Aorta (tissue), 5 donors: ENCODE data around the gene APOL3. TPM values are rescaled to one million over a fixed set of nuclear protein-coding genes. Genes with fewer than 3 reads are reported as not detected.

Experiments used
- ATAC-seq: fragments of 200-7000 bp; cut with Tn5 transposase; one replicate; pipeline ENCODE4 v1.9.1; 2022; ENCODE audit warnings: moderate library complexity; ENCODE audit not compliant: low FRiP score
- DNase-seq, 2 donors: peaks; one replicate each; pipeline ENCODE4 v3.0.0-alpha.2; 2020
- H3K27ac ChIP-seq, 2 donors: one replicate each; pipeline ENCODE4 v1.5.1; 2013; ENCODE audit warnings: low read length in 2 of 2, mild to moderate bottlenecking in 2 of 2, moderate library complexity in 2 of 2, control low read depth in 1 of 2, inconsistent platforms in 1 of 2, low read depth in 1 of 2
- H3K27me3 ChIP-seq, 2 donors: one replicate each; pipeline ENCODE4 v1.6.1; 2013; ENCODE audit warnings: control low read depth in 1 of 2, low read length in 1 of 2, mild to moderate bottlenecking in 1 of 2, moderate library complexity in 1 of 2; ENCODE audit not compliant: insufficient read depth in 2 of 2, control insufficient read depth in 1 of 2
- H3K36me3 ChIP-seq, 2 donors: one replicate each; pipeline ENCODE4 v1.6.1; 2013; ENCODE audit warnings: control low read depth in 1 of 2, low read length in 1 of 2, mild to moderate bottlenecking in 1 of 2; ENCODE audit not compliant: insufficient read depth in 2 of 2, control insufficient read depth in 1 of 2
- H3K4me1 ChIP-seq, 2 donors: one replicate each; pipeline ENCODE4 v1.6.1; 2013; ENCODE audit warnings: low read length in 2 of 2, control low read depth in 1 of 2, mild to moderate bottlenecking in 1 of 2, moderate library complexity in 1 of 2; ENCODE audit not compliant: insufficient read depth in 2 of 2, control insufficient read depth in 1 of 2
- H3K4me3 ChIP-seq, 2 donors: one replicate each; pipeline ENCODE4 v1.5.1; 2013; ENCODE audit warnings: low read length in 2 of 2, control low read depth in 1 of 2, mild to moderate bottlenecking in 1 of 2
- H3K9me3 ChIP-seq: one replicate; pipeline ENCODE4 v1.6.1; 2013; ENCODE audit warnings: mild to moderate bottlenecking, low read length; ENCODE audit not compliant: control insufficient read depth
- WGBS, 2 donors: extraction: QIAGEN DNeasy Blood & Tissue Kit; methylation state at CpG; one replicate each; pipeline ENCODE4 v1.1.7; 2013; 5-methylcytosine and 5-hydroxymethylcytosine counted together
- intact Hi-C, 2 donors: fragments of 100-400 bp; cut with DNase I; formaldehyde crosslinking; loops; one replicate each; pipeline versions ENCODE4 v1.14.2 to v1.15.0; 2022
- polyA plus RNA-seq, 2 donors: library from polyadenylated mRNA; stranded (reverse); fragments of 200-250 nt; gene quantifications; one replicate each; pipeline ENCODE4 v1.2.3, GENCODE V29; 2013
- total RNA-seq, 2 donors: library from RNA; stranded (reverse); fragmentation: NEBNext Ultra II Directional; extraction: Animal tissue kit (Norgen Biotek cat#: 25700); gene quantifications; one replicate each; pipeline ENCODE4 v1.2.1, GENCODE V29; 2021
- donor health status: healthy with polysubstance abuse.
- donor health status: Bipolar disorder and iron deficiency.
- donor health status: DM: no; HTN: no; CAD: no.
- donor health status: DM: no; HTN: no; CAD: no.
- donor health status: DM: yes; HTN: yes; CAD: no.

Gene APOL3
- total and polyA plus RNA-seq, 4 donors: 40.2 to 113 (median 63.3) TPM

- no peak overlapping the region for H3K27ac ChIP-seq
- H3K36me3 ChIP-seq: no peaks in the 10 kb centered on the region
- no peak overlapping the region for H3K4me3 ChIP-seq
- intact Hi-C loops: loop anchor here in 1 of 2 donors (5.0 kb wide), 1 partner anchor 86 kb away; the partner anchor contains the start of gene APOL2
- H3K27me3 ChIP-seq: no peaks in the 10 kb centered on the region
- 30 to 39% methylated on average over 3 of the region's 3 CpGs for WGBS, 2 donors
- DNase-seq: no peak
- H3K9me3 ChIP-seq: no peaks in the 10 kb centered on the region
- peak; percentile 37 for ATAC-seq
- H3K4me1 ChIP-seq: no peaks in the 10 kb centered on the region
Observed at GRCh38 chr22:36151006-36151595, 9.5 kb downstream of the APOL3 start.

DNA sequence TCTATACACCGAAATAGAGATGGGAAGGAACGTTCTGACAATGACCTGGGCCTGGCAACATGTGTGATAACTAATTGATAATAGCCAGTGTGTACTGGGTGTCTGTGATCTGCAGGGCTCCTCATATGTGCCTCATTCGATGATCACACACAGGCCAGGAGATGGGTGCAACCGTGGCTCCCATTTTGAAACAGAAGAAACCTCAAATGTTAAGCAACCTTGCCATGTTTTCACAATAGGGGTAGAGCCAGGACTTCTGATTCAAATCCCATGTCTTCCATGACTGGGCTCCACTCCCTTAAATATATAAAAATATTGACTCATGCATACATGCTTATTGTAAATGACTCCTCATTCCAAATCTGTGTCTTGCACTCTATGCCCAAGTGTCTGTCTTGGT, 11.1 kb downstream of the APOL3 start:
- Histone ChIP-seq H3K36me3 (no peaks in the 10 kb centered on the region), H3K27ac (no peak overlapping the region), H3K4me1 (no peaks in the 10 kb centered on the region), H3K27me3 (no peaks in the 10 kb centered on the region), H3K4me3 (no peak overlapping the region), H3K9me3 (no peaks in the 10 kb centered on the region)
- intact Hi-C loops: loop anchor here in 1 of 2 donors (5.0 kb wide), 1 partner anchor 338 kb away; no protein-coding TSS in a partner anchor
- ATAC-seq: no peak
- DNase-seq: no peak
- whole genome bisulfite sequencing, 2 donors: 85% methylated on average over 4 of the region's 4 CpGs

DNA sequence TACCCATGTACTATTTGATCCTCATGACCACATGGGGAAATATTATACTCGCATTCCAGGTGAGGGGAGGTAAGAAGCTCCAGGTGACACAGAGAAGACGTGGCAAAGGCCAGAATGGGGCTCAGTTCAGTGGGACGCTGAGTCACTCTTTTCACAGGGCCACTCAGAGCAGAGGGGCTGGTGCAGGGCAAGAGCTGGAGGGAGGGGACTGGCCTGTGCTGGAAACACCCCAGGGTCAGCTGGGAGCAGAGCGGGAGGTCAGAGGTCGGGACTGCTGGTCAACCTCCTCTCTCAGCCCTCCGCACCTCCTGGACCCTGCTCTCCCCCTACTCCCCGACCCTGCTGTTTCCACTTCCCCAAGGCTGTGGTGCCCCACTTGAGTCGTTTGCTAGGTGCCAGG, 12.1 kb downstream of the APOL3 start:
- H3K27ac ChIP-seq: no peak overlapping the region
- H3K27me3 ChIP-seq: no peaks in the 10 kb centered on the region
- H3K4me1 ChIP-seq: no peaks in the 10 kb centered on the region
- H3K4me3 ChIP-seq: no peak overlapping the region
- intact Hi-C loops: loop anchor here in 1 of 2 donors (5.0 kb wide), 1 partner anchor 339 kb away; no protein-coding TSS in a partner anchor
- DNase-seq (no peak), ATAC-seq (no peak)
- WGBS, 2 donors: 91 to 92% methylated on average over 6 to 8 of the region's 8 CpGs
- no peaks in the 10 kb centered on the region for H3K36me3 ChIP-seq
- H3K9me3 ChIP-seq: no peaks in the 10 kb centered on the region

DNA sequence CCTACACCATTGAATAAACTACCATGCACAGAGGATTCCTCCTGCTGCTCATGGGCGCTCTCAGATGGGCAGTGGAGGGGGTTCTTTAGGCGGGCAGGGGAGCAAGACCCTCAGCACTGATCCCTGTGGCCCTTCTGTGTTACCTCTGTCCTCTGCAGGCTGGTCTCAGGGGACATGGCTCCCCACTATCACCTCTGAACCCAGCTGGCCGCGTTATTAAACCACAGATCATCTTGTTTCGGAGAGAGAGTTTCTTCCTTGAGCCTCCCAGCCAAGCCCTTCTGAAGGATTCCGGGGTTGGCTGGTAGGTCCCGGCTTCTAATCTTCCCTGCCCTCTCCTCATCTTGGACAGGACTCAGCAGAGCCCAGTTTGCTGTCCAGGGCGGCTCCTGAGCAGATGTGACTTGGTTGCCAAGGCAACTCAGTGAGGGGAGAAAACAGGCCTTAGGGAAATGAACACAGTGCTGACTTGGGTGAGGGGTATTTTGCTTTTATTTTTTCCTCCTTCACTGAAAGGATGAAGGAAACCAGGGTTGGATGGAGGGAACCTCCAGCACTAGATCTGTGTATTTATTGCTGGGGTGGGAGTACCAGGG, 13.3 kb downstream of the APOL3 start:
- 83 to 88% methylated on average over 8 of the region's 8 CpGs for WGBS, 2 donors
- no peak overlapping the region for H3K27ac ChIP-seq
- no peaks in the 10 kb centered on the region for H3K27me3 ChIP-seq
- intact Hi-C loops: loop anchor here in 1 of 2 donors (5.0 kb wide), 1 partner anchor 340 kb away; no protein-coding TSS in a partner anchor
- H3K4me1 ChIP-seq: no peaks in the 10 kb centered on the region
- H3K9me3 ChIP-seq: no peaks in the 10 kb centered on the region
- DNase-seq (no peak), ATAC-seq (no peak)
- H3K36me3 ChIP-seq: no peaks in the 10 kb centered on the region
- no peak overlapping the region for H3K4me3 ChIP-seq

DNA sequence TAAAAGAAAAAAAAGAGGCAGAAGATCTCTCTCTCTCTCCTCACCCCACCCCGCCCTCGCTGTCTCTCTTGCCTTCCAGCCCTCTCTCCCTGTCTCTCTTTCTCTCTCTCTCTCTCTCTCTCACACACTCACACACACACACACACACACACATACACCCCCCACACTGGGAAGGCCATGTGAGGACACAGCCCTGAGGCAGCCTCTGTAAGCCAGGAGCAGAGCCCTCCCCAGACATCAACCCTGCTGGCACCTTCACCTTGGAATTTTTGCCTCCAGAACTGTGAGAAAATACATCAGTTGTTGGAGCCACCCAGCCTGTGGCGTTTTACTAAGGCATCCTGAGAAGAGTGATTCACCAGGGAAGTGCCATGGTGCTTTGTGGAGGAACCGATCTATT, 14.7 kb downstream of the APOL3 start:
- ATAC-seq: no peak
- H3K36me3 ChIP-seq: no peaks in the 10 kb centered on the region
- WGBS, 2 donors: 50 to 57% methylated on average over 4 of the region's 4 CpGs
- no peak overlapping the region for H3K4me3 ChIP-seq
- intact Hi-C loops: loop anchor here (1.0 to 5.0 kb wide), 3 partner anchors 34 to 341 kb away; no protein-coding TSS in a partner anchor
- no peak for DNase-seq
- no peaks in the 10 kb centered on the region for H3K9me3 ChIP-seq
- no peaks in the 10 kb centered on the region for H3K4me1 ChIP-seq
- H3K27ac ChIP-seq: no peak overlapping the region
- H3K27me3 ChIP-seq: no peaks in the 10 kb centered on the region

DNA sequence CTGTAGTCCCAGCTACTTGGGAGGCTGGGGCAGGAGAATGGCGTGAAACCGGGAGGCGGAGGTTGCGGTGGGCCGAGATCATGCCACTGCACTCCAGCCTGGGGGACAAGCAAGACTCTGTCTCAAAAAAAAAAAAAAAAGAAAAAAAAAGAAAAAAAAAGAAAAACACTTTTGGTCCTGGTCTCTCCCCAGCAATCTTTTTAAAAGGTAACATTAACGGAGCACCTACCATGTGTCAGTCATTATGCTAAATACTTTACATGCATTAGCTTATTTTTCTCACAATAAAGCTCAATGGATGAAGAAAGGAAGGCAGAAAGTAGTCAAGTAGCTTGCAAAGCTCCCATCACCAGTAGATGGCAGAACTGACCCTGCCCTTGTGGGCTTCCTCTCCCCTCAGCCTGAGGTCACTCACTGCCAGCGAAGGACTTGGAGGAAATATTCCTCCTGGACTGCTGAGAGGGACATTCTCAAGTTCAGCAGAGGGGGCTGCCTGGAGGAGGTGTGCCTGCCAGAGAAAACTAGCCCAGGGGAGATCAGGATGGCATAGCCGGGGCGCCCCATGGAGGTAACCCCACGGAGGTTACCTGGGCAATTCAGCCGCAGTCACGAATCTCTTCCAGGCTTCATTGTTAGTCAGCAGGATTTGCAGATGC, 15.5 kb downstream of the APOL3 start:
- WGBS, 2 donors: 41 to 55% methylated on average over 12 of the region's 12 CpGs
- H3K4me1 ChIP-seq: no peaks in the 10 kb centered on the region
- H3K36me3 ChIP-seq: no peaks in the 10 kb centered on the region
- H3K9me3 ChIP-seq: no peaks in the 10 kb centered on the region
- no peak overlapping the region for H3K27ac ChIP-seq
- intact Hi-C loops: loop anchor here (1.0 to 5.0 kb wide), 3 partner anchors 35 to 342 kb away; no protein-coding TSS in a partner anchor
- DNase-seq (peak in 1 of 2 donors; percentile 65), ATAC-seq (peak; percentile 78)
- H3K27me3 ChIP-seq: no peaks in the 10 kb centered on the region
- H3K4me3 ChIP-seq: no peak overlapping the region

- Histone ChIP-seq H3K4me3 (no peak overlapping the region), H3K9me3 (no peaks in the 10 kb centered on the region), H3K36me3 (no peaks in the 10 kb centered on the region), H3K27ac (no peak overlapping the region), H3K27me3 (no peaks in the 10 kb centered on the region), H3K4me1 (no peaks in the 10 kb centered on the region)
- 60 to 72% methylated on average over 4 of the region's 4 CpGs for WGBS, 2 donors
- no peak for DNase-seq
- ATAC-seq: no peak
- intact Hi-C loops: loop anchor here in 1 of 2 donors (2.0 kb wide), 1 partner anchor 37 kb away; no protein-coding TSS in a partner anchor
Observed at GRCh38 chr22:36143956-36144355, 16.6 kb downstream of the APOL3 start.

- no peaks in the 10 kb centered on the region for H3K9me3 ChIP-seq
- H3K27ac ChIP-seq: no peak overlapping the region
- H3K27me3 ChIP-seq: no peaks in the 10 kb centered on the region
- H3K4me3 ChIP-seq: no peak overlapping the region
- no peaks in the 10 kb centered on the region for H3K4me1 ChIP-seq
- DNase-seq: no peak
- intact Hi-C loops: no loop called here
- H3K36me3 ChIP-seq: no peaks in the 10 kb centered on the region
- 80 to 83% methylated on average over 5 of the region's 5 CpGs for WGBS, 2 donors
- no peak for ATAC-seq
Observed at GRCh38 chr22:36143066-36143815, 17.3 kb downstream of the APOL3 start.
